Measurements from ENCODE around the gene PDK2. TPM values are rescaled to one million over a fixed set of nuclear protein-coding genes. Genes with fewer than 3 reads are reported as not detected.
A peak's percentile ranks its signal among the peaks of the same experiment; 100 is the strongest.

PDK2 gene
- total RNA-seq, 1 donor from 2014 or later, result 12.6 TPM

- Mint-ChIP-seq H3K9me3 (no peaks in the 10 kb centered on the region), H3K27ac (no peak overlapping the region), H3K27me3 (ENCODE audit: insufficient read depth, low read depth) (peaks cover 10% of the 10 kb centered on the region), H3K4me3 (no peak overlapping the region), H3K4me1 (peaks cover 37% of the 10 kb centered on the region), H3K36me3 (peaks cover 10% of the 10 kb centered on the region)
- H3K9ac ChIP-seq, result no peak overlapping the region
- no peak overlapping the region for H3K27ac ChIP-seq
- no peak overlapping the region for H3K4me3 ChIP-seq
- H3K4me1 ChIP-seq, result peaks cover 15% of the 10 kb centered on the region
- no peak for TF ChIP-seq EZH2phosphoT487 (IDR thresholded peaks at IDR 0.05)
- TF ChIP-seq, protein P1, sequence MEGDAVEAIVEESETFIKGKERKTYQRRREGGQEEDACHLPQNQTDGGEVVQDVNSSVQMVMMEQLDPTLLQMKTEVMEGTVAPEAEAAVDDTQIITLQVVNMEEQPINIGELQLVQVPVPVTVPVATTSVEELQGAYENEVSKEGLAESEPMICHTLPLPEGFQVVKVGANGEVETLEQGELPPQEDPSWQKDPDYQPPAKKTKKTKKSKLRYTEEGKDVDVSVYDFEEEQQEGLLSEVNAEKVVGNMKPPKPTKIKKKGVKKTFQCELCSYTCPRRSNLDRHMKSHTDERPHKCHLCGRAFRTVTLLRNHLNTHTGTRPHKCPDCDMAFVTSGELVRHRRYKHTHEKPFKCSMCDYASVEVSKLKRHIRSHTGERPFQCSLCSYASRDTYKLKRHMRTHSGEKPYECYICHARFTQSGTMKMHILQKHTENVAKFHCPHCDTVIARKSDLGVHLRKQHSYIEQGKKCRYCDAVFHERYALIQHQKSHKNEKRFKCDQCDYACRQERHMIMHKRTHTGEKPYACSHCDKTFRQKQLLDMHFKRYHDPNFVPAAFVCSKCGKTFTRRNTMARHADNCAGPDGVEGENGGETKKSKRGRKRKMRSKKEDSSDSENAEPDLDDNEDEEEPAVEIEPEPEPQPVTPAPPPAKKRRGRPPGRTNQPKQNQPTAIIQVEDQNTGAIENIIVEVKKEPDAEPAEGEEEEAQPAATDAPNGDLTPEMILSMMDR (IDR thresholded peaks at IDR 0.05), result no peak
- TF ChIP-seq EZH2 (IDR thresholded peaks at IDR 0.05), result no peak
- peaks cover 4% of the 10 kb centered on the region for H4K20me1 ChIP-seq (ENCODE audit: low read depth)
- H3K9me3 ChIP-seq (ENCODE audit: low read depth), result no peaks in the 10 kb centered on the region
- H3F3A ChIP-seq (ENCODE audit: low read depth), result peaks cover 14% of the 10 kb centered on the region
- DNase-seq (ENCODE audit: low spot score), result no peak
- H3K79me2 ChIP-seq (ENCODE audit: low read depth), result no peaks in the 10 kb centered on the region
- no peak overlapping the region for H2AFZ ChIP-seq (replicated peaks)
- H3K4me2 ChIP-seq, result no peak overlapping the region
- H3K27me3 ChIP-seq, result no peaks in the 10 kb centered on the region
- no peaks in the 10 kb centered on the region for H3K36me3 ChIP-seq
These were observed 14.6 kb downstream of the PDK2 start for GRCh38 chr17:50109785-50110184.

- Histone ChIP-seq H3K27ac (peak overlapping the region; percentile 82), H3K4me3 (no peak overlapping the region), H3K9ac (no peak overlapping the region), H2AFZ (replicated peaks) (no peak overlapping the region), H3K9me3 (ENCODE audit: low read depth) (no peaks in the 10 kb centered on the region), H3K36me3 (no peaks in the 10 kb centered on the region), H3K27me3 (no peaks in the 10 kb centered on the region), H3F3A (ENCODE audit: low read depth) (peaks cover 22% of the 10 kb centered on the region), H3K79me2 (ENCODE audit: low read depth) (no peaks in the 10 kb centered on the region), H3K4me1 (peaks cover 18% of the 10 kb centered on the region), H3K4me2 (no peak overlapping the region), H4K20me1 (ENCODE audit: low read depth) (peaks cover 4% of the 10 kb centered on the region)
- Mint-ChIP-seq H3K36me3 (peaks cover 10% of the 10 kb centered on the region), H3K27ac (peak overlapping the region; percentile 98), H3K4me1 (peaks cover 41% of the 10 kb centered on the region), H3K4me3 (no peak overlapping the region), H3K9me3 (no peaks in the 10 kb centered on the region), H3K27me3 (ENCODE audit: insufficient read depth, low read depth) (peaks cover 6% of the 10 kb centered on the region)
- DNase-seq (ENCODE audit: low spot score), result no peak
- TF ChIP-seq, protein P1 (IDR thresholded peaks at IDR 0.05), result no peak
- no peak for TF ChIP-seq EZH2 (IDR thresholded peaks at IDR 0.05)
These were observed 15.6 kb downstream of the PDK2 start for GRCh38 chr17:50110591-50111349.

- Mint-ChIP-seq H3K27ac (peak overlapping the region; percentile 98), H3K4me1 (peaks cover 42% of the 10 kb centered on the region), H3K27me3 (ENCODE audit: insufficient read depth, low read depth) (peaks cover 12% of the 10 kb centered on the region), H3K4me3 (no peak overlapping the region), H3K9me3 (no peaks in the 10 kb centered on the region), H3K36me3 (peaks cover 11% of the 10 kb centered on the region)
- Histone ChIP-seq H3F3A (ENCODE audit: low read depth) (peaks cover 33% of the 10 kb centered on the region), H3K9ac (peak overlapping the region; percentile 29), H3K9me3 (ENCODE audit: low read depth) (no peaks in the 10 kb centered on the region), H3K27ac (peak overlapping the region; percentile 82), H3K4me3 (no peak overlapping the region), H3K79me2 (ENCODE audit: low read depth) (no peaks in the 10 kb centered on the region), H3K36me3 (no peaks in the 10 kb centered on the region), H4K20me1 (ENCODE audit: low read depth) (peaks cover 4% of the 10 kb centered on the region), H3K4me2 (peak overlapping the region; percentile 43), H2AFZ (replicated peaks) (no peak overlapping the region), H3K27me3 (peaks cover 5% of the 10 kb centered on the region), H3K4me1 (peaks cover 22% of the 10 kb centered on the region)
- peak; percentile 64 for DNase-seq (ENCODE audit: low spot score)
- TF ChIP-seq EZH2 (IDR thresholded peaks at IDR 0.05), result no peak
- TF ChIP-seq EZH2phosphoT487 (IDR thresholded peaks at IDR 0.05), result no peak
- TF ChIP-seq, protein P1 (IDR thresholded peaks at IDR 0.05), result peak; percentile 18
These were observed 16.8 kb downstream of the PDK2 start for GRCh38 chr17:50111673-50112655.

Data from neural progenitor cell (in vitro differentiated cells).